ENCODE results near the gene PKLR.
"Not testable (repeated sequence)": the region's sequence is repeated elsewhere in the genome, so short reads cannot be mapped to it uniquely, and the experiment has no call there.

Gene PKLR

GRCh38 chr1:155254714-155255242, 46.5 kb downstream of the PKLR start:
- peak overlapping the region; percentile 65; the same call in 1 of the 2 replicates for H3K27ac ChIP-seq (ENCODE audit: low read depth, low read length)
- H2AFZ ChIP-seq (ENCODE audit: low read length, unreplicated experiment), result peak overlapping the region; percentile 84
- H3K36me3 ChIP-seq (ENCODE audit: insufficient read depth, low read length), result peaks cover 4% of the 10 kb centered on the region
- H3K27me3 ChIP-seq (ENCODE audit: insufficient read depth, low read length), result no peaks in the 10 kb centered on the region
- peaks cover 17% of the 10 kb centered on the region for H3K79me2 ChIP-seq (ENCODE audit: control insufficient read depth, insufficient read depth, low read length, unreplicated experiment)
- H3K4me3 ChIP-seq (ENCODE audit: low read depth, low read length), result peak overlapping the region; percentile 95
- peaks cover 26% of the 10 kb centered on the region for H3K4me1 ChIP-seq (ENCODE audit: control insufficient read depth, insufficient read depth, low read length, unreplicated experiment)

GRCh38 chr1:155254228-155254713, 47.0 kb downstream of the PKLR start:
- Histone ChIP-seq H3K27ac (ENCODE audit: low read depth, low read length) (no peak overlapping the region), H3K36me3 (ENCODE audit: insufficient read depth, low read length) (peaks cover 4% of the 10 kb centered on the region), H2AFZ (ENCODE audit: low read length, unreplicated experiment) (peak overlapping the region; percentile 84), H3K4me3 (ENCODE audit: low read depth, low read length) (peak overlapping the region; percentile 95), H3K79me2 (ENCODE audit: control insufficient read depth, insufficient read depth, low read length, unreplicated experiment) (peaks cover 17% of the 10 kb centered on the region), H3K4me1 (ENCODE audit: control insufficient read depth, insufficient read depth, low read length, unreplicated experiment) (peaks cover 26% of the 10 kb centered on the region), H3K27me3 (ENCODE audit: insufficient read depth, low read length) (no peaks in the 10 kb centered on the region)

- H3K36me3 ChIP-seq (ENCODE audit: insufficient read depth, low read length), result peaks cover 4% of the 10 kb centered on the region
- peak overlapping the region; percentile 95 for H3K4me3 ChIP-seq (ENCODE audit: low read depth, low read length)
- H3K79me2 ChIP-seq (ENCODE audit: control insufficient read depth, insufficient read depth, low read length, unreplicated experiment), result peaks cover 17% of the 10 kb centered on the region
- no peaks in the 10 kb centered on the region for H3K27me3 ChIP-seq (ENCODE audit: insufficient read depth, low read length)
- H3K4me1 ChIP-seq (ENCODE audit: control insufficient read depth, insufficient read depth, low read length, unreplicated experiment), result peaks cover 26% of the 10 kb centered on the region
- no peak overlapping the region for H2AFZ ChIP-seq (ENCODE audit: low read length, unreplicated experiment)
- H3K27ac ChIP-seq (ENCODE audit: low read depth, low read length), result no peak overlapping the region
Measured at GRCh38 chr1:155253797-155254196, 47.4 kb downstream of the PKLR start.

- Histone ChIP-seq H3K27me3 (ENCODE audit: insufficient read depth, low read length) (no peaks in the 10 kb centered on the region), H3K36me3 (ENCODE audit: insufficient read depth, low read length) (peaks cover 4% of the 10 kb centered on the region), H3K79me2 (ENCODE audit: control insufficient read depth, insufficient read depth, low read length, unreplicated experiment) (peaks cover 17% of the 10 kb centered on the region), H3K27ac (ENCODE audit: low read depth, low read length) (no peak overlapping the region), H3K4me3 (ENCODE audit: low read depth, low read length) (peak overlapping the region; percentile 95), H2AFZ (ENCODE audit: low read length, unreplicated experiment) (no peak overlapping the region), H3K4me1 (ENCODE audit: control insufficient read depth, insufficient read depth, low read length, unreplicated experiment) (peaks cover 26% of the 10 kb centered on the region)
Measured at GRCh38 chr1:155253208-155253607, 48.0 kb downstream of the PKLR start.

- no peaks in the 10 kb centered on the region for H3K27me3 ChIP-seq (ENCODE audit: insufficient read depth, low read length)
- peaks cover 24% of the 10 kb centered on the region for H3K4me1 ChIP-seq (ENCODE audit: control insufficient read depth, insufficient read depth, low read length, unreplicated experiment)
Measured at GRCh38 chr1:155251566-155251965, 49.7 kb downstream of the PKLR start.

GRCh38 chr1:155250633-155251449, 50.4 kb downstream of the PKLR start:
- peaks cover 17% of the 10 kb centered on the region for H3K4me1 ChIP-seq (ENCODE audit: control insufficient read depth, insufficient read depth, low read length, unreplicated experiment)
- H3K27ac ChIP-seq (ENCODE audit: low read depth, low read length), result no peak overlapping the region
- no peak overlapping the region for H2AFZ ChIP-seq (ENCODE audit: low read length, unreplicated experiment)

More at GRCh38 chr1:155251566-155251965, 49.7 kb downstream of the PKLR start:
- H3K79me2 ChIP-seq (ENCODE audit: control insufficient read depth, insufficient read depth, low read length, unreplicated experiment), result peaks cover 17% of the 10 kb centered on the region
- no peak overlapping the region for H3K27ac ChIP-seq (ENCODE audit: low read depth, low read length)
- H2AFZ ChIP-seq (ENCODE audit: low read length, unreplicated experiment), result no peak overlapping the region
- H3K4me3 ChIP-seq (ENCODE audit: low read depth, low read length), result no peak overlapping the region
- H3K36me3 ChIP-seq (ENCODE audit: insufficient read depth, low read length), result no peaks in the 10 kb centered on the region

GRCh38 chr1:155250246-155250632, 51.0 kb downstream of the PKLR start:
- Histone ChIP-seq H3K27me3 (ENCODE audit: insufficient read depth, low read length) (no peaks in the 10 kb centered on the region), H3K27ac (ENCODE audit: low read depth, low read length) (no peak overlapping the region), H3K4me1 (ENCODE audit: control insufficient read depth, insufficient read depth, low read length, unreplicated experiment) (peaks cover 14% of the 10 kb centered on the region), H2AFZ (ENCODE audit: low read length, unreplicated experiment) (no peak overlapping the region), H3K4me3 (ENCODE audit: low read depth, low read length) (no peak overlapping the region), H3K79me2 (ENCODE audit: control insufficient read depth, insufficient read depth, low read length, unreplicated experiment) (peaks cover 17% of the 10 kb centered on the region), H3K36me3 (ENCODE audit: insufficient read depth, low read length) (no peaks in the 10 kb centered on the region)

More at GRCh38 chr1:155250633-155251449, 50.4 kb downstream of the PKLR start:
- peaks cover 17% of the 10 kb centered on the region for H3K79me2 ChIP-seq (ENCODE audit: control insufficient read depth, insufficient read depth, low read length, unreplicated experiment)
- H3K36me3 ChIP-seq (ENCODE audit: insufficient read depth, low read length), result no peaks in the 10 kb centered on the region
- H3K4me3 ChIP-seq (ENCODE audit: low read depth, low read length), result no peak overlapping the region
- H3K27me3 ChIP-seq (ENCODE audit: insufficient read depth, low read length), result no peaks in the 10 kb centered on the region

GRCh38 chr1:155247667-155248553, 53.3 kb downstream of the PKLR start:
- H3K79me2 ChIP-seq (ENCODE audit: control insufficient read depth, insufficient read depth, low read length, unreplicated experiment), result peaks cover 9% of the 10 kb centered on the region
- no peaks in the 10 kb centered on the region for H3K36me3 ChIP-seq (ENCODE audit: insufficient read depth, low read length)
- no peak overlapping the region for H3K27ac ChIP-seq (ENCODE audit: low read depth, low read length)
- H3K27me3 ChIP-seq (ENCODE audit: insufficient read depth, low read length), result no peaks in the 10 kb centered on the region
- no peak overlapping the region for H3K4me3 ChIP-seq (ENCODE audit: low read depth, low read length)
- H2AFZ ChIP-seq (ENCODE audit: low read length, unreplicated experiment), result no peak overlapping the region
- H3K4me1 ChIP-seq (ENCODE audit: control insufficient read depth, insufficient read depth, low read length, unreplicated experiment), result peaks cover 8% of the 10 kb centered on the region

- H2AFZ ChIP-seq (ENCODE audit: low read length, unreplicated experiment); H3K4me3 ChIP-seq (ENCODE audit: low read depth, low read length); H3K36me3 ChIP-seq (ENCODE audit: insufficient read depth, low read length); H3K27me3 ChIP-seq (ENCODE audit: insufficient read depth, low read length); H3K27ac ChIP-seq (ENCODE audit: low read depth, low read length): not testable (repeated sequence)
- Histone ChIP-seq H3K79me2 (ENCODE audit: control insufficient read depth, insufficient read depth, low read length, unreplicated experiment) (peaks cover 15% of the 10 kb centered on the region), H3K4me1 (ENCODE audit: control insufficient read depth, insufficient read depth, low read length, unreplicated experiment) (peaks cover 17% of the 10 kb centered on the region)
Measured at GRCh38 chr1:155246796-155247195, 54.4 kb downstream of the PKLR start.

- Histone ChIP-seq H3K4me1 (ENCODE audit: control insufficient read depth, insufficient read depth, low read length, unreplicated experiment) (peaks cover 21% of the 10 kb centered on the region), H3K27ac (ENCODE audit: low read depth, low read length) (peak overlapping the region; percentile 71), H3K36me3 (ENCODE audit: insufficient read depth, low read length) (no peaks in the 10 kb centered on the region), H2AFZ (ENCODE audit: low read length, unreplicated experiment) (peak overlapping the region; percentile 91), H3K79me2 (ENCODE audit: control insufficient read depth, insufficient read depth, low read length, unreplicated experiment) (peaks cover 15% of the 10 kb centered on the region), H3K27me3 (ENCODE audit: insufficient read depth, low read length) (no peaks in the 10 kb centered on the region), H3K4me3 (ENCODE audit: low read depth, low read length) (peak overlapping the region; percentile 72)
Measured at GRCh38 chr1:155245163-155245524, 56.1 kb downstream of the PKLR start.

All from ACC112 (cell line).